Measurements from ENCODE around the gene RUSC2. TPM values are rescaled to one million over a fixed set of nuclear protein-coding genes. Genes with fewer than 3 reads are reported as not detected.

RUSC2 gene
- total RNA-seq, 2 experiments from 2014 or later: 1.3 to 1.7 TPM

- H3K4me3 Mint-ChIP-seq: no peak overlapping the region
- ChIA-PET POLR2A (no interaction called here), CTCF (interaction anchor here (0.8 to 2.4 kb wide), 3 partner anchors 9 to 42 kb away, joined by 3 to 10 read pairs (median 3); no protein-coding TSS in a partner anchor)
- no peak for DNase-seq
- H3K27ac Mint-ChIP-seq: no peak overlapping the region
- peaks cover 12% of the 10 kb centered on the region for H3K27me3 Mint-ChIP-seq
- no peaks in the 10 kb centered on the region for H3K4me1 Mint-ChIP-seq (ENCODE audit: low read depth)
- intact Hi-C loops (cut with micrococcal nuclease): no loop called here
- H3K9me3 Mint-ChIP-seq: no peaks in the 10 kb centered on the region
- TF ChIP-seq CTCF (IDR thresholded peaks at IDR 0.05): no peak
- H3K36me3 Mint-ChIP-seq (ENCODE audit: low read depth): no peaks in the 10 kb centered on the region
- no peak for ATAC-seq
These were observed 48.7 kb downstream of the RUSC2 start for GRCh38 chr9:35538361-35539234.

Other genes starting within 250 kb of the RUSC2 start
- 10 to 100 TPM; 26.1 to 26.9 TPM for gene TESK1, start 115.2 kb downstream of the RUSC2 start, total RNA-seq
- 10 to 100 TPM; 13.1 to 15.5 TPM for gene CD72, start 128.3 kb downstream of the RUSC2 start, total RNA-seq
- 100 to 1,000 TPM in 1 of 2 experiments, 10 to 100 TPM in 1; 99.9 to 102 TPM for gene SIT1, start 160.8 kb downstream of the RUSC2 start, total RNA-seq
- gene RMRP, start 167.9 kb downstream of the RUSC2 start, total RNA-seq: over 10,000 TPM; 13,164 to 13,311 TPM
- 10 to 100 TPM; 12.1 to 13.7 TPM for gene CCDC107, start 168.2 kb downstream of the RUSC2 start, total RNA-seq
- 10 to 100 TPM; 16.0 to 19.9 TPM for gene ARHGEF39, start 175.1 kb downstream of the RUSC2 start, total RNA-seq
- 1 to 10 TPM; 4.5 to 4.9 TPM for gene CA9, start 183.8 kb downstream of the RUSC2 start, total RNA-seq
- gene TPM2, start 199.8 kb downstream of the RUSC2 start, total RNA-seq: 1 to 10 TPM; 4.8 to 5.3 TPM
- gene TLN1, start 242.1 kb downstream of the RUSC2 start, total RNA-seq: 100 to 1,000 TPM; 212 to 219 TPM
- 10 to 100 TPM; 22.3 to 22.4 TPM for gene CREB3, start 242.6 kb downstream of the RUSC2 start, total RNA-seq

Data from activated CD8-positive, alpha-beta T cell treated with anti-CD3 and anti-CD28 coated beads for 36 hours (primary cell).